WERI-Rb-1 (cell line): ENCODE measurements around the gene C1QTNF6.

Source experiments
- DNase-seq: peaks from one replicate; pipeline ENCODE4 v3.0.0-alpha.2; 2020
- H3K27ac ChIP-seq: fragments of 250-450 bp; sonication (Bioruptor Pico); 2 replicates; pipeline ENCODE4 v1.5.1; 2020; ENCODE audit warnings: mild to moderate bottlenecking, moderate library complexity
- H3K27me3 ChIP-seq: fragments of 250-450 bp; sonication (Bioruptor Pico); 2 replicates; pipeline ENCODE4 v1.5.1; 2021; ENCODE audit warnings: mild to moderate bottlenecking, low read depth, moderate library complexity; ENCODE audit not compliant: insufficient read depth, severe bottlenecking
- H3K36me3 ChIP-seq: fragments of 250-450 bp; sonication (Bioruptor Pico); 2 replicates; pipeline ENCODE4 v1.5.1; 2020; ENCODE audit warnings: mild to moderate bottlenecking, moderate library complexity
- H3K4me3 ChIP-seq: 2 replicates; pipeline ENCODE4 v1.5.1; 2011; ENCODE audit warnings: low read depth, mild to moderate bottlenecking, control low read depth, low read length
- H3K9me3 ChIP-seq: fragments of 250-450 bp; sonication (Bioruptor Pico); 2 replicates; pipeline ENCODE4 v1.5.1; 2021; ENCODE audit warnings: mild to moderate bottlenecking, moderate library complexity; ENCODE audit not compliant: severe bottlenecking
- CTCF ChIP-seq: IDR thresholded peaks from 2 replicates; pipeline ENCODE4 v1.5.1; 2011; ENCODE audit warnings: low read depth, mild to moderate bottlenecking, control low read depth, inconsistent platforms, low read length

The C1QTNF6 gene

GRCh38 chr22:37209140-37209845, 21.2 kb upstream of the C1QTNF6 start:
- Histone ChIP-seq H3K4me3 (no peak overlapping the region), H3K27ac (no peak overlapping the region), H3K9me3 (no peaks in the 10 kb centered on the region), H3K36me3 (no peaks in the 10 kb centered on the region), H3K27me3 (no peaks in the 10 kb centered on the region)
- TF ChIP-seq CTCF, result no peak
- peak; percentile 3 for DNase-seq

- peak; percentile 43 for DNase-seq
- H3K9me3 ChIP-seq, result no peaks in the 10 kb centered on the region
- no peaks in the 10 kb centered on the region for H3K36me3 ChIP-seq
- H3K27ac ChIP-seq, result no peak overlapping the region
- H3K4me3 ChIP-seq, result no peak overlapping the region
- no peaks in the 10 kb centered on the region for H3K27me3 ChIP-seq
- no peak for TF ChIP-seq CTCF
Observed at GRCh38 chr22:37208401-37209139, 20.5 kb upstream of the C1QTNF6 start.

- TF ChIP-seq CTCF, result no peak
- DNase-seq, result no peak
- no peak overlapping the region for H3K4me3 ChIP-seq
- no peaks in the 10 kb centered on the region for H3K9me3 ChIP-seq
- H3K27ac ChIP-seq, result no peak overlapping the region
- H3K27me3 ChIP-seq, result no peaks in the 10 kb centered on the region
- no peaks in the 10 kb centered on the region for H3K36me3 ChIP-seq
Observed at GRCh38 chr22:37207981-37208380, 19.9 kb upstream of the C1QTNF6 start.

GRCh38 chr22:37206841-37207821, 19.1 kb upstream of the C1QTNF6 start:
- H3K27ac ChIP-seq, result no peak overlapping the region
- TF ChIP-seq CTCF, result no peak
- H3K27me3 ChIP-seq, result no peaks in the 10 kb centered on the region
- no peaks in the 10 kb centered on the region for H3K36me3 ChIP-seq
- H3K9me3 ChIP-seq, result no peaks in the 10 kb centered on the region
- DNase-seq, result no peak
- no peak overlapping the region for H3K4me3 ChIP-seq

- Histone ChIP-seq H3K36me3 (no peaks in the 10 kb centered on the region), H3K9me3 (no peaks in the 10 kb centered on the region), H3K27ac (no peak overlapping the region), H3K4me3 (no peak overlapping the region), H3K27me3 (no peaks in the 10 kb centered on the region)
- TF ChIP-seq CTCF, result no peak
- DNase-seq, result peak; percentile 4
Observed at GRCh38 chr22:37206118-37206840, 18.2 kb upstream of the C1QTNF6 start.
